HEK293 (cell line): ENCODE data around the gene ARID3A.
"Not testable (repeated sequence)": the region's sequence is repeated elsewhere in the genome, so short reads cannot be mapped to it uniquely, and the experiment has no call there.

Experiments used
- CTCF ChIA-PET: fragments of 350-600 bp; formaldehyde crosslinking; extraction: SDS; loops from one replicate; lab custom pipeline; 2021; ENCODE audit warnings: antibody characterized with exemption; lab: Yijun Ruan, JAX
- POLR2A ChIA-PET: fragments of 300-600 bp; formaldehyde crosslinking; extraction: SDS; loops from one replicate; lab custom pipeline; 2020; ENCODE audit warnings: antibody characterized with exemption, inconsistent platforms; lab: Yijun Ruan, JAX
- H3K27ac ChIP-seq: fragments of 200-500 bp; sonication (Bioruptor generic); 2 replicates; pipeline ENCODE4 v1.5.1; 2014; ENCODE audit warnings: low read depth, low read length, control low read depth, inconsistent platforms; ENCODE audit errors: extremely low read depth
- H3K36me3 ChIP-seq, 2 experiments: fragments of 200-500 bp in 1 of 2; sonication (Bioruptor generic) in 1 of 2; 1 replicate in 1 of 2; 2 replicates in 1 of 2; pipeline ENCODE4 v1.5.1; 2014 to 2017; ENCODE audit warnings: inconsistent platforms in 2 of 2, low read length in 2 of 2; ENCODE audit not compliant: control insufficient read depth in 2 of 2, insufficient read depth in 1 of 2
- H3K4me1 ChIP-seq: fragments of 200-500 bp; sonication (Bioruptor generic); 2 replicates; pipeline ENCODE4 v1.5.1; 2014; ENCODE audit warnings: mild to moderate bottlenecking, low read length, inconsistent platforms; ENCODE audit not compliant: control insufficient read depth, insufficient read depth
- H3K4me3 ChIP-seq: 2 replicates; pipeline ENCODE4 v1.5.1; 2011; ENCODE audit warnings: low read depth, mild to moderate bottlenecking, control low read depth, low read length, moderate library complexity
- H3K9me3 ChIP-seq: fragments of 200-500 bp; sonication (Bioruptor generic); 2 replicates; pipeline ENCODE4 v1.5.1; 2014; ENCODE audit warnings: low read depth, low read length, inconsistent platforms; ENCODE audit not compliant: control insufficient read depth, insufficient read depth
- ZFP3 ChIP-seq: fragments of 450-650 bp; formaldehyde crosslinking; IDR thresholded peaks from 2 replicates; pipeline ENCODE4 v1.5.1; 2016; ENCODE audit warnings: low read depth, missing biosample characterization, missing genetic modification characterization
- ZNF121 ChIP-seq: fragments of 450-650 bp; formaldehyde crosslinking; IDR thresholded peaks from 2 replicates; pipeline ENCODE4 v1.5.1; 2016; ENCODE audit warnings: missing biosample characterization, missing genetic modification characterization
- ZSCAN4 ChIP-seq: fragments of 450-650 bp; formaldehyde crosslinking; IDR thresholded peaks from 2 replicates; pipeline ENCODE4 v1.5.1; 2017; ENCODE audit warnings: missing biosample characterization, missing genetic modification characterization

ARID3A gene

DNA sequence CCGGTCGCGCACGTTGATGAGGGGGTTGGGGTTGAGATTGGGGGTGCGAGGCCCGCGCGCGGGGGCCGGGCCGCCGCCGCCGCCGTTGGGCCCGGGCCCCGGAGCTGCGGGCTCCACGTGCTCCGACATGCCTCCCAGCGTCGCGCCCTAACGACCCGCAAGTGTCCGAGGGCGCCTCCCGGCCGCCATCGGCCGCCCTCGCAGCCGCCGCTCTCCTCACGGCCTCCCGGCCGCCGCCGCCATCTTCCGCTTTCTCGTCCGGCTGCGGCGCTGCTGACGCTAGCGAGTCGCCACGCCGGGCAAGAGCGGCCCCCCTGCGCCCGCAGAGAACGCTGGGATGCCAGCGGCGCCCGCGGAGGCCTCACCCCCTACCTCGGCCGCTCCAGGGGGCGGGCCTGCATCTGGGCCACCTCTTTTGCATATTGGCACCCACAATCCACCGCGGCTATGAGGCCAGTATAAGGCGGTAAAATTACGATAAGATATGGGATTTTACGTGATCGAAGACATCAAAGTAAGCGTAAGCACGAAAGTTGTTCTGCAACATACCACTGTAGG lies 95.1 kb downstream of the ARID3A start, which contains the start of gene TMEM259 (continued):
- TF ChIP-seq ZSCAN4 (tag by site-specific recombination), result no peak
- TF ChIP-seq, all 188 proteins: peak for 11

- H3K4me1 ChIP-seq, H3K27ac ChIP-seq, CTCF ChIA-PET, H3K9me3 ChIP-seq, H3K36me3 ChIP-seq, POLR2A ChIA-PET, H3K4me3 ChIP-seq: not testable (repeated sequence)
- TF ChIP-seq ZNF121 (tag by site-specific recombination), result peak; percentile 75; the same call in 1 of the 2 replicates
Observed at GRCh38 chr19:1023883-1024188, 98.0 kb downstream of the ARID3A start.

DNA sequence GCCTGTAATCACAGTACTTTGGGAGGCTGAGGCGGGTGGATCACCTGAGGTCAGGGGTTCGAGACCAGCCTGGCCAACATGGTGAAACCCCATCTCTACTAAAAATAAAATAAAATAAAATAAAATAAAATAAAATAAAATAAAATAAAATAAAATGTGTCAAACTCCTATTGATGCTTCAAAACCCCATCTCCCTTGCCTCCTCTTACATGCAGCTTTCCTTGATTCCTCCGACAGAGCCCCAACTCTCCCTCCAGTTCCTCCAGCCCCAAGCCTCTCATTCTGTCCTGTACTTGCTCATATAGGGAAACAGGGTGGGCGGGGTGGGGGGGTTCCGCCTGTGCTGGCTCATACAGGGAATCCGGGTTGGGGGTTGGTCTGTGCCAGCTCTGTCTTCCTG lies 99.2 kb downstream of the ARID3A start:
- CTCF ChIA-PET, result interaction anchor here (0.5 to 2.6 kb wide), 2 partner anchors 40 to 222 kb away, joined by 3 to 11 read pairs; no protein-coding TSS in a partner anchor
- POLR2A ChIA-PET, result interaction anchor here (1.1 to 6.2 kb wide), 3 partner anchors 15 to 60 kb away, joined by 3 to 60 read pairs (median 18); partner anchors contain the start of gene ABCA7
- not testable (repeated sequence) for H3K36me3 ChIP-seq, H3K4me1 ChIP-seq, H3K9me3 ChIP-seq, H3K27ac ChIP-seq, H3K4me3 ChIP-seq
- TF ChIP-seq ZFP3 (tag by site-specific recombination), result peak; percentile 85
